GM18868 (cell line): Measurements from ENCODE around the gene NR1I2.
A peak's percentile ranks its signal among the peaks of the same experiment; 100 is the strongest.

ENCODE experiments used
- ATAC-seq: cut with Tn5 transposase; IDR thresholded peaks from one replicate; pipeline ENCODE4 v1.9.1; 2021; ENCODE audit warnings: mild to moderate bottlenecking, moderate library complexity; ENCODE audit not compliant: unreplicated experiment

NR1I2 gene

DNA sequence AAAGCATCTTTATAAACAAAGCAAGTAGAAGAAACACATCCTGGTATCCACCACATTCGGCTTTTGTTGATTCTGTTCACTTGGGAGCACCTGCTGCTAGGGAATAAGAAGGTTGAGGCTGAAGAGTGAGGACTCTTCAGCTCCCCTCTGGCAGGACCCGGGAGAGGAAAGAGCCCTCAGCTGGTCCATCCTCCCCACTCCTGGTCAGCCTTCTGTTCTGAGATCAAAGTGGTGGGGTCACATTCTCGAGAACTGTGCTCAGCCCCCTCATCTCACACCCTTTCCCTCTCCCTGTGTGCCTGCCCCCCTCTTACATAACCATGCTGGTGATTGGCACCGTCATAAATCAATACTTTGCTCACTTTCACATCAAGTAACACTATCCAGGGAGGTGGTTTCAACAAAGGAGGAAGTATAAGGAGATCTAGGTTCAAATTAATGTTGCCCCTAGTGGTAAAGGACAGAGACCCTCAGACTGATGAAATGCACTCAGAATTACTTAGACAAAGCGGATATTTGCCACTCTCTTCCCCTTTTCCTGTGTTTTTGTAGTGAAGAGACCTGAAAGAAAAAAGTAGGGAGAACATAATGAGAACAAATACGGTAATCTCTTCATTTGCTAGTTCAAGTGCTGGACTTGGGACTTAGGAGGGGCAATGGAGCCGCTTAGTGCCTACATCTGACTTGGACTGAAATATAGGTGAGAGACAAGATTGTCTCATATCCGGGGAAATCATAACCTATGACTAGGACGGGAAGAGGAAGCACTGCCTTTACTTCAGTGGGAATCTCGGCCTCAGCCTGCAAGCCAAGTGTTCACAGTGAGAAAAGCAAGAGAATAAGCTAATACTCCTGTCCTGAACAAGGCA is at the start of gene NR1I2:
Gene NR1I2 (plus strand): TSS at position 772 of the 869 bp plus-strand sequence.
- ATAC-seq: no peak

DNA sequence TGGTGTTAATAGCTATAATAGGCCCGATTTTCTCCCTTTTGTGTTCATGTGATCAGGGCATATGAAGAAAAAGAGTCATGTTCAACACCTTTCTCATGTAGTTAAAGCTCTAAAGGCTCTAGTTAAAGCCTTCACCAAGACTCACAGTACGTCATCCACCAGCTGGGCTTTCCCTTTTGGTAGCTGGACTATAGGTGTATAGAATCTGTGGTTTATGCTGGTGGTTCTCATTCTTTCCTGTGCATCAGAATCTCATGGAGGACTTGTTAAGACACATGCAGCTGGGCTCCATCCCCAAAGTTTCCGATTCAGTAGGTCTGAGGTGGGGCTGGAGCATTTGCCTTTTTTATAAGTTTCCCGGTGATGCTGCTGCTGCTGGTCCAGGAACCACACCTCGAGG is 48.1 kb upstream of the NR1I2 start:
- no peak for ATAC-seq

DNA sequence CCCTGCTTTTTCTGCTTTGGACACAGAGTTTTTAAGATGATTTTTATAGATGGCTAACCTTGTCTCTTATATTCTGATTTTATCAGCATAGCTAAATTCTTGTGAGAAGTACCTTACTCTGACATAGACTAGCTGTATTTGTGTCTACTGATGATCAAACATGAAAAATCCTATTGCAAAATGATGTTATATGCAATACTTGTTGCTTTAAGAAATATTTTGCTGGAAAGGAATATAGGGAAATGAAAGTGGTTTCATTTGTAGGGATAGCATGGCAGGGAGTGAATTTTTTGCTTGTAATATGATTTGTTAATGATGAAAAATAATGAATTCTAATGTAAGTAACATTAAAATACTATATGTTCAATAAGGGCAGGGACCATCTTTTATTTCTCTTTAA is 43.2 kb upstream of the NR1I2 start:
- ATAC-seq: no peak

DNA sequence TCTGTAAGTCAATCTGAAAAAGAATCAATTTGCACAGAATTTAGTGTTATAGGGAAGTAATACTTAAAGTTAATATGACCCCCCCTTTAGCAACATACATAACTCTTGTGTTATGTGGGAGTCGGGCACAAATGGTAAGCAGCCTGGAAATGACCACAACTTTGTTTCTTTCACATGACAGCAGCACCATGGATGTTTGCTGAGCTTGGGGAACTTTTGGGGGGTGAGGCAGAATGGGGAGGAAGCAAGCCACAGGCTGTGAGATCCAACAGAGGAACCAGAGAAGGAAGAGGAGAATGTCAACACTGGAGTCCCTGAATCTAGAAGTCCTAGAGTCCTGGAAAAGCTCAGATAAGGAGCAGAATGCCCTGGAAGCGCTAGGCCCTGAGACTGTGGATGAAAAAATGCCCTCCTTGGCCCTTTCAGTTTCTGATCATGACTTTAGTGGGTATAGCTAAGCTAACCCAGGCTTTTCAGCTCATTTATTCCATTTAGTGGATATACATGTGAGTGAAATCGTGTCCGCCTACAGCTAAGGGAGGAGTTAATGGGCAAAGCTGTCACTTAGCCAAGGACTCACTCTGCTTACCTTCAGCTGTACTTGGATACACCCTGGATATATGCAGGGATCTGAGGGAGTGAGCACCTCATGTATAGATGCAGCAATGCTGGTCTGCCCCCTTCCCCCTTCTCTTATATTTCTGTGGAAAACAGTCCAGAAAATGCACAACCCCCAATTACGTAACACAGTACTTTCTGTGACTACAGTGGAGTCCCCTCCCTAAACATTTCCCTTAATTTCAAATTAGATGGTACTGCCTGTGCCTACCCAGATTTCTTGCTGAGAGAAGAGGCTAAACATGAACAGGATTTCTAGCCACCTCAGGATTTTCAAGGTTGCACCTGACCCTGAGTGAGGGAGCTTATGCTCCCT is 40.0 kb upstream of the NR1I2 start:
- no peak for ATAC-seq

DNA sequence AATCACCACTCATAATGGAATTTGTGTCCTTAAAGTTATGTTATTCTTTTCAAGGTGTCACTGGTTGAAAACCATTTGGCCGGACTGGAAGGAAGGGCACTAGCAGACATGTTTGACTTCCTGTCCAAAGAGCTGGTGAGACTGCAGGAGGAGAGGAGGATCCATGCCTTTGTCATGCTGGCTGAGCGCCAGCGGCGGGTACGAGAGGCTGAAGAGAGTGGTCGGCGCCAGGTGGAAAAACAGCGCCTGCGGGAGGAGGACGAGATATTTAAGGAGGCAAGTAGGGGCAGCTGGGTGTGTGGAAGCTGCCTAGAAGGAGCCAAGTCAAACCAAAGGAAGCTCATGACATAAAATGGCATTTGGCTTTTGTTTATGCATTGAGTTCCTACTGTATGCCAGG is 38.0 kb upstream of the NR1I2 start:
- no peak for ATAC-seq

DNA sequence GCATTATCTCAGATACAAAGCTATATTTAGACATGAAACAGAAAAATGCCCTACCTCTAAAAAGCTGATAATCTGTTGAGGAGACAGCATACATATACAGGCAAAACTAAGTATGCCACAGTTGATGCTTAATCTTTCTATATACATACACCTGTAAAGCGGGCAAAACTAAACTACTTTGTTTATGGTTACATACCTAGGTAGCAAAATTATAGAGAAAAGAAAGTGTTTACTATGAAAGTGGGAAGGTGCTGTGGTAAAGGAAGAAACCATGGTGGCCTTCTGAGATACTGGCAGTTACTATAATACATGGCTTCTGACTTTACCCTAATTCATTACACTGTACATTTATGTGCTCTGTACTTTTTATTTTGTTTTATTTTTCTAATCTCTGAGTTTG is 36.0 kb upstream of the NR1I2 start:
- no peak for ATAC-seq

DNA sequence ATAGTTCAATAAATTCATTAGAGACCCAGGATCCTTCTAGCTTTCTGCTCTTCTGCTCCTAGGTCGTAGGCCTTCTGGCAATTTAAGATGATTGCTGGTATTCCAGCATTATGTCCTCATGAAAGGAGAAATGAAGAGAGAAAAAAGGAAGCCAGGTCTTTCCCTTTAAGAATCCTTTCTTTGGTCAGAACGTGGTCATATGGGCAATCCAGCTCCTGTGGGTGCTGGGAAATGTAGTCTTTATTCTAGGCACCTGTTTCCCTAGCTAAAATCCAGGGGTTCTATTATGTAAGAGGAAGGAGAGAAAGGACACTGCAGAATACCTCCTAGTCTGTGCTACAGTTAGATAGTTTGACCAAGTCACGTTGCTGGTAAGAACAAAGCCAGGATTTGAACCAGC is 35.5 kb upstream of the NR1I2 start:
- ATAC-seq: no peak

DNA sequence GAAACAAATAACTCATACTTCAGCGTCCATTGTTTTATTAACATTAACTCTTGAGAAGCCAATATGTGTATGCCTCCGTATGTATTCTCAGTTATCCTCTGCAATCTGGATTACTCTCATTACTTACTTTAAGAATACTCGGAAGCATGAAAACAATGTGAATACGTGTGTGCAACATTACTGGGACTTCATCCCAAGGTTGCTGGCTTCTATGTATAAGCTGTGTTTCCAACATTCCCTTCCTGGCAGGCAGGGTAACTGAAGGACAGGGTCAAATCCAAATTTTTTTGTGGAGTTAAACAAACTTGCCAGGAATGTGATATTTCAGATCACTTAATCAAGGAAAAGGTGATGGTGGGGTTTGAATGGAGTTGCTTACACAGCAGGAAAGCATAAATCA is 34.5 kb upstream of the NR1I2 start:
- ATAC-seq: no peak

DNA sequence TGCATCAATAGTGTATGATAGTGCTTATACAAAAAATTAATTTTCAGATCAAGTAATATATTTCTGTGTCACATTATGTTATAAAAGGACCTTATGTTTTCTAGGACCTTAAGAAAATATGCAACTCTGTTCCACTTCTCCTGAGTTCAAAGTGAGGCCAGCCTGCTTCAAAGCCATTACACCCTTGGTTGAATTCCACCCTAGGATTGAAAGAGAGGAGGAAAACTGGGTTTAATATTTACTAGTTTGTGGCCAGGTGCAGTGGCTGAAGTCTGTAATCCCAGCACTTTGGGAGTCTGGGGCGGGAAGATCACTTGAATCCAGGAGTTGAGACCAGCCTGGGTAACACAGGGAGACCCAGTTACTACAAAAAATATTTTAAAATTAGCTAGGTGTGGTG is 32.9 kb upstream of the NR1I2 start:
- ATAC-seq: no peak

DNA sequence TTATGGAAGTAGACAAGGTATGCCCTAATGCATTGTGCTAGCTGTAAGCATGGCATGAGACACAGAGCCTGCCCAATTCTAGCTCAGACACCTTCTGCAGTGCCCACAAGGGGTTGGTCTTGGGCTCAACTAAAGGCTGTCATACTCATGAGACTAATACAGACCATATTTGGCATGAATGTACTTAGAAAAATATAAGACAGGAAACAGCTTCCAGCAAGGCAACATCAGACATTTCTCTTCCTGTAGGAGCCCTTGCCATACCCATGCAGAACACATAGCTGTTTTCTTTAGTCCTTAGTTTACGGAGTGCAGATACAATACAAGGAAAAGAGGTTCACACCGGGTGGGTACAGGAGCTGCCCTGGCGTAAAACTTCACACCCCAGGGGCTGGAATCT is 30.5 kb upstream of the NR1I2 start:
- ATAC-seq: no peak

DNA sequence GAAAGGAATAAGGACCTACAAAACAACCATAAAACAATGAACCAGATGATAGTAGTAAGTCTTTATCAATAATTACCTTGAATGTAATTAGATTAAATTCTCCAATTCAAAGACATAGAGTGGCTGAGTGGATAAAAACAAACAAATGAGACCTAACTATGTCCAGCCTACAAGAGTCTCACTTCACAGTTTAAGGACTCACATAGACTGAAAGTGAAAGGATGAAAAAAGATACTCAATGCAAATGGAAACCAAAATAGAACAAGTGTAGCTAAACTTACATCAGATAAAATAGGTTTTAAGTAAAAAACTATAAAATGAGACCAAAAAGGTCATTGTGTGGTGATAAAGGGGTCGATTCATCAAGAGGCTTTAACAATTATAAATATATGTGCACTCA is 21.9 kb upstream of the NR1I2 start:
- ATAC-seq: peak; percentile 97

DNA sequence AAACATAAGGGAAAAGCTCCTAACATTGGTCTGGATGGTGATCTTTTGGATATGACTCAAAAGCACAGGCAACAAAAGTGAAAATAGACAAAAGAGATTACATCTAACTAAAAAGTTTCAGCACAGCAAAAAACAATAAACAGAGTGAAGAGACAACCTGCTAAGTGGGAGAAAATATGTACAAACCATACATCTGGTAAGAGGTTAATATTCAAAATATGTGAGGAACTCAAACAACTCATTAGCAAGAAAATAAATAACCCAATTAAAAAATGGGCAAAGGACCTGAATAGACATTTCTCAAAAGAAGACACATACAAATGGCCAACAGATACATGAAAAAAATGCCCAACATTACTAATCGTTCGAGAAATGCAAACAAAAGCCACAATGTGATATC is 19.0 kb upstream of the NR1I2 start:
- no peak for ATAC-seq

DNA sequence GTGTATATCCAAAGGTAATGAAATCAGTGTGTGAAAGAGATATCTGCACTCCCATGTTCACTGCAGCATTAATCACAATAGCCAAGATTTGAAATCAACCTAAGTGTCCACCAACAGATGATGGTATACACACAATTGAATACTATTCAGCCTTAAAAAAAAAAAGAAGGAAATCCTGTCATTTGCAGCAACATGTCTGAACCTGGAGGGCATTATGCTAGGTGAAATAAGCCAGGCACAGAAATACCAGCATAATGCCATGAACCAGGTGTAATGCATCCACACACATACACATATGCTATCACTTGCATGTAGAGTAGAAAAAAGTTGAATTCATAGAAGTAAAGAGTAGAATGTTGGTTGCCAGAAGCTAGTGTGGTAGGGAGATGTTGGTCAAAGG is 18.4 kb upstream of the NR1I2 start:
- ATAC-seq: no peak

DNA sequence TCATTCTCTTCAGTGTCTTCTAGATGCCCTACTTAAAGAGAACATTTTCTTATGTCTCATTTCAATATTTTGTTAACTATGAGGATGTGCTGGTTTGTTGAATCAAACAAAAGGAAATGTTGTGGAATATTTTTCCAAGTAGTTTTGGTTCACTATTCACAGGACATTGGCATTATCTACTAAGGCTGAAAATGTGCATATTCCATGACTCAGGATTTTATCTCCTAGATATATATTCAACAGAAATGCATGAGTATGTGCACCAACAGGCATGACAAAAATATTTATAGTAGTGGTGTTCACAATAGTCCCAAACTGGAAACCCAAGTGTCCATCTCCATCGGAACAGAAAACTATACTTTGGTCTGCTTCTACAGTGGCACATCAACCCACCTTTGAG is 16.7 kb upstream of the NR1I2 start:
- no peak for ATAC-seq

DNA sequence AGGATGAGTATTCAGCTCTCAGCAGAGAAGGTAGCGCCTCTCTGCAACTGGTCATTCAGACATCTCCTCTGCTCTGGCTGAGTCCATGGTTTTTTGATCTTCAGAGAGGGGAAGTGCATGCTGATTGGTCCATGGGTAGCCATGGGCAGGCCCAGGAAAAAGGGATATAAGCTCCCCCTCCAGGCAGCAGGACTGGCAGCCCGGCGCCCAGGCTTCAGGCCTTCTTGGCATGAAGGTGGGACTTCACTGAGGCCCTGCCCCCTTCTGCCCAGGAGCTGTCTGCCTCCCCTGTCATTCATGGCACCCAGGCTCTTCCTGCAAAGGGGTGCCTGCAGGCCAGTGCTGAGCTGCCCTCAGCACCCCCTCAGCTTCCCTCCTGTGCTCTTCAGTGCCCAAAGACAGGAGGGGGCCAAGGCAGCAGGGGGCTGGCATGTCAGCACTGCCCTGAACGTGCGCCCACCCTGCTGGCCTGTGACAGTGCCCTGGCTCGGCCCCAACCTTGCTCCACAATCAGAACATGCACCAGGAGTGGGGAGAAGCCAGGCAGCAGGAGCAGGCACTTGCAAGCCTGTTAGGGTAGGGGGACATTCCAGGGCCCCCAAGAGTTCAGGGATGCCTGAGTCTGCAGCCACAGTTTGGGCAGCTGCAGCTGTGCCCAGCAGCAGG is 13.8 kb upstream of the NR1I2 start:
- no peak for ATAC-seq

DNA sequence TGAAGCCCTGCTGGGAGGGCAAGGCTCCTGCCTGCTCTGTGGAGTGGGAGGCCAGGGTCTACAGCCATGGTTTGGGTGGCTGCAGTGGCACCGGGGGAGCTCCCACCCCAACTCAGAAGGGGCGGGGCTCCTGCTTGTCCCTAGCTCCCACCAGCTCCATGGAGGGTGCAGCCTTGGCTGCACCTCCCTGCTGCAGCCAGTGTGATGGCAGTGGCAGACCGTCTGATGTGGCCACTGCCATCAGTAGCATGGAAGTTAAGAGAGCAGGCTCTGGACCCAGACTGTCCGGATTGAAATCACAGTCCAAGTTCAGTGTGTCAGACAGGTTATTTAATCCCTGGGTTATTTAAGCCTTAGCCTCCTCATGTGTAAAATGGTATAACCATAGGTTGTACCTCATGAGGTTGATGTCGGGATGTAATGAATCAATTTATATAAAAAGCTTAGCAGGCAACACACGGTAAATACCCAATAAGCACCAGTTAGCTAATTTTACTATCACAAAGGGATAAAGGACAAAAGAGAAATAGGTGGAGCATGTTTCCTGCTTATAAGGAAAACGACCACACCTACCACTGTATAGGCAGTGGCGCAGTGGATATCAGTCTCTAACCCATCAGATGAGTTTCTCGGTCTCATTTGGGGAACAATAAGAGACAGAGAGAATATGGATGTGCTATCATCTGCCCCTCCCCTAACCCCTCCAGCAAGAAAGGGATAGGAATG is 13.1 kb upstream of the NR1I2 start:
- no peak for ATAC-seq

DNA sequence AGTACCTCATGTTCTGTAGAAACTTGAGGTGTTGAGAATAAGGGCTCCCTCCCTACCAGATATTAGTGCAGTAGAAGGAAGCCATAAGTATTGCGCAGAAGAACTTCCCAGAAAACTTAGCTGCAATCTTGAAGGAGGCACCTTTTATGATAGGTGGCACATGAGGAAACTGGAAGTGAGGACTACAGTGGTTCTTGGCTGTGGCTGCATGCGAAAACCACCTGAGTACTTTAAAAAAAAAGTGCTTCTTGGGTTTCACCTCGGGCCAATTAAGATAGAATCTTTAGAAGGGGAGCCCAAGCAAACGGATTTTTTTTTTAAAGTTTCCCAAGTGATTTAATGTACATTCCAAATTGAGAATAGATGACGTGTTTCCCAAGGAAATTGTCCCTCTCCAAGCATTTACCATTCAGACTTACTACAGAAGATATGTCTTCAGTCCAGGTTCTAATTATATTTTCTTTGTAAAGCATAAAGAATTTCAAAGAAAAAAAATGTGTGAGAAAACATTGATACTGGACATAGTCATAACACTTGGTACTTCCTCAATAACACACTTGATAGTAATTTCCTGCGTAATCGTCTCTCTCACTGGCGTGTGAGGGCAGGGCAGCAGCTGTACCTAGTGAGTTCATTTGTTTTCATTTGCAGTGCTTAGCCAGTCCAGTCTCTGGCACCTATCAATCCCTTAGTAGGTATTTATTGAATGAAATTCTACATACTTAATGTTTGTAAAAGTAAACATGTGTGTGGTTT is 12.3 kb upstream of the NR1I2 start:
- no peak for ATAC-seq

DNA sequence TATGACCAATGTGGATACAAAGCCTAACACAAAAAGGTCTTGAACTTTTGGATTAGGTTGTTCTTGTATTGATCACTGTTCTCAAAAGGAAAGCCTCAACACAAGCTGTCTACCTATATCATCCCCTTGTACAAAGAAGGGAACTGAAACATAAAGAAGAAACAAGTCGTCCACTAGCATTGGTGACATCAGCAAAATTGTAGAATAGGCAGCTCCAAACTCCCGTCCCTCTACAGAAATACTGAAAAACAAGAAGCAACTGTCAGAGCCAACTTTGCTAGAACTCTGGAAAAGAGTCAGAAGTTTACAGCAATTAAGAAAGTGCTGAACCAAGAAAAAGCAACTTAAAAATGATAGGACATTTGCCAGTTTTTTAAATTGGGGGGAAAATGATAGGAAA is 7.5 kb upstream of the NR1I2 start:
- peak; percentile 95 for ATAC-seq

DNA sequence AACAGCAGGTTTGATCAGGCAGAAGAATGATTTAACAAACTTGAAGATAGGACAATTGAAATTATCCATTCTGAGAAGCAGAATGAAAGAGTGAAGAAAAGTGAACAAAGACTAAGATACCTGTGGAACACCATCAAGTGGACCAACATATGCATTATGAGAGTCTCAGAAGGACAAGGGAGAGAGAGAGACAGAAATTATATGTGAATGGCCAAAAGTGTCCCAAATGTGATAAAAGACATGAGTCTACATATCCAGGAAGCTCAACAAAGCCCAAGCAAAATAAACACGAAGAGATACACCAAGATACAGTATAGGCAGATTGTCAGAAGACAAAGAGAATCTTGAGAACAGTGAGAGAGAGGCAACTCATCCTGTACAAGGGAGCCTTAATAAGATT is 5.6 kb upstream of the NR1I2 start:
- no peak for ATAC-seq

DNA sequence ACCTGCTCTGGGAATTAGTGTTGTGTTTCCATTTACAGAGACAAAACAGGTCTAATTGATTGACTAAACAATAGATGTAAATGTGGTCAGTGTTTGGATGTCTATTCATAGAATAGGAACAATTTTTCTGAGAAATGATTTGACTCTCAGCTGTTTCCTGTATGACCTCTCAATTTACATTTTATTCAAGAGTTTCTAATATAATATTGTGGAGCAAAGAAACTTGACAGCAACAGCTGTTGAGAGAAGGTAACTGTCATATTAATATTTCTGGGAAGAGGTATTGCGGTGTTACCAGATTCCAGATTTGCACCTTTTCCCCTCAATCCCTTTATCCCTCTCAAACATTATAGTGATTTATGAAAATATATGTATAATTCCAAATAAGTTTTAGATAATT is 3.7 kb upstream of the NR1I2 start:
- no peak for ATAC-seq
